NOMO-1 (cell line): ENCODE data around the gene KMT2C.

Experiments
- DNase-seq, 2 experiments: peaks; one replicate each; lab custom pipeline; 2025; ENCODE audit not compliant: unreplicated experiment in 2 of 2; lab: John Stamatoyannopoulos, UW

Gene KMT2C

GRCh38 chr7:152152267-152152666, 283.5 kb downstream of the KMT2C start:
- DNase-seq: no peak

GRCh38 chr7:152149363-152149762, 286.4 kb downstream of the KMT2C start:
- no peak for DNase-seq

GRCh38 chr7:152148706-152149105, 287.1 kb downstream of the KMT2C start:
- no peak for DNase-seq

GRCh38 chr7:152145853-152146466, 289.8 kb downstream of the KMT2C start:
- DNase-seq: no peak

- DNase-seq: no peak
These were observed 291.1 kb downstream of the KMT2C start for GRCh38 chr7:152144557-152145245.

GRCh38 chr7:152142976-152143595, 292.7 kb downstream of the KMT2C start:
- DNase-seq: no peak

GRCh38 chr7:152140560-152140959, 295.2 kb downstream of the KMT2C start:
- DNase-seq: no peak

- DNase-seq: no peak
These were observed 295.7 kb downstream of the KMT2C start for GRCh38 chr7:152140067-152140466.

GRCh38 chr7:152137476-152138025, 298.3 kb downstream of the KMT2C start:
- DNase-seq: no peak

GRCh38 chr7:152136686-152137085, 299.1 kb downstream of the KMT2C start:
- no peak for DNase-seq

- no peak for DNase-seq
These were observed 302.0 kb downstream of the KMT2C start for GRCh38 chr7:152133804-152134203.

- no peak for DNase-seq
These were observed 303.0 kb downstream of the KMT2C start for GRCh38 chr7:152132812-152133211.

GRCh38 chr7:152131981-152132494, 303.8 kb downstream of the KMT2C start:
- no peak for DNase-seq

- DNase-seq: no peak
These were observed 304.9 kb downstream of the KMT2C start for GRCh38 chr7:152130658-152131590.

GRCh38 chr7:152129682-152130081, 306.1 kb downstream of the KMT2C start:
- DNase-seq: no peak

- no peak for DNase-seq
These were observed 306.9 kb downstream of the KMT2C start for GRCh38 chr7:152128741-152129461.

- no peak for DNase-seq
These were observed 307.6 kb downstream of the KMT2C start for GRCh38 chr7:152128252-152128651.

GRCh38 chr7:152127229-152127628, 308.6 kb downstream of the KMT2C start:
- DNase-seq: no peak

- no peak for DNase-seq
These were observed 309.1 kb downstream of the KMT2C start for GRCh38 chr7:152126741-152127140.

GRCh38 chr7:152122540-152122939, 313.3 kb downstream of the KMT2C start:
- no peak for DNase-seq
